NCI-H187 (cell line): ENCODE results near the gene PM20D1.
A peak's percentile ranks its signal among the peaks of the same experiment; 100 is the strongest.

Source experiments
- DNase-seq, 2 experiments: peaks; one replicate each; lab custom pipeline; 2025; lab: John Stamatoyannopoulos, UW

The PM20D1 gene

DNA sequence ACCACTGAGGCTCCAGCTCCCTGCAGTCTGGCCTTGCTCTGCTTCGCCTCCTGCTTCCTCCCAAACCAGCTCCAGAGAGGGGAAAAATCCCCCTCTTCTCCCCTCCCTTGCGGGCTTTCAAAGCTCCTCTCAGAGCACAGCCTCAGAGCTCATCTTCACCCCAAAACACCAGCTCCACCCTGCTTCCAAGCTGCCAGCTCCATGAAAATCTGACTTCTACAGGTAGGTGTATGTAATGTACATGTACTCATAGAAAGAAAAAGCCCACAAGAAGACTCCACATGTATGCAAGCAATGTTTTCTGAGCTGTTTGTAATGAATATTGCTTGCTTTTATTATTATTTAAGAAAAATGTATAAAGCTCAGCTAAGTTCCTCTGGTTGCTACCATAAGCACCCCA, 45.3 kb downstream of the PM20D1 start:
- DNase-seq: no peak

DNA sequence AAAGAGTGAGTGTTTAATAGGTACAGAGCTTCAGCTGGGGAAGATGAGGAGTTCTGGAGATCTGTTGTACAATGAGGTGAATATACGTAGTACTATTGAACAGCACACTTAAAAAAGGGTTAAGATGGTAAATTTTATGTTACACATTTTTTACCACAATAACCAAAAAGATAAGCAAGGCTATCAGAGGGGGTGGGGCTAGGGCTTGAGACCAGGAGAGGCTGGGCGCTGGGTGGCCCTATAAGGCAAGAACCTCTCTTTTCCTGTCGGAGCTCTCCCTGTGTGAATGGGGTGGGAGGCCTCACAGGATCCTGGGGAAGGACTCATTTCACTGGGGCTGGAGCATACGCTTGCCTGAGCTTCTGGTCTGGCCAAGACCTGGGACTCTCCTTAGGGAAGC, 45.9 kb downstream of the PM20D1 start:
- no peak for DNase-seq

DNA sequence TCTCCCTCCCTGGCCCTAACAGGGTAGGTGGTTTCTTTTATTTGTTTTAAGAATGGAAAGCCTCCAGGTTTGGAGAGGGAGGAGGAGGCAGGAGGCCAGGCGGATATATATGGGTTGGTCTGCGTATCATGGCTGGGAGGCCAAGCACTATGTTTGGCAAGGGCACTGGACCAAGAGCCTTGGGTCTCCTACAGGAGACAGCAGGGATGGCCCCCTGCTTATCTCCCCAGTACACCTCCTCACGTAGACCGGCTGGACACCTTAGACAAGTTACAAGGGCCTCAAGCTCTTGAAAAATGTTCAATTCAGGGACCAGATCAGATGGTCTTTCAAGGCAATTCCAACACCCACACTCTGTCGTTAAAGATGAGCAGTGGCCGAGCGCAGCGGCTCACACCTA, 47.9 kb downstream of the PM20D1 start:
- no peak for DNase-seq

GRCh38 chr1:205800981-205801703, 48.8 kb downstream of the PM20D1 start:
- DNase-seq: no peak

GRCh38 chr1:205800427-205800826, 49.5 kb downstream of the PM20D1 start:
- no peak for DNase-seq

GRCh38 chr1:205798577-205798976, 51.4 kb downstream of the PM20D1 start:
- no peak for DNase-seq

DNA sequence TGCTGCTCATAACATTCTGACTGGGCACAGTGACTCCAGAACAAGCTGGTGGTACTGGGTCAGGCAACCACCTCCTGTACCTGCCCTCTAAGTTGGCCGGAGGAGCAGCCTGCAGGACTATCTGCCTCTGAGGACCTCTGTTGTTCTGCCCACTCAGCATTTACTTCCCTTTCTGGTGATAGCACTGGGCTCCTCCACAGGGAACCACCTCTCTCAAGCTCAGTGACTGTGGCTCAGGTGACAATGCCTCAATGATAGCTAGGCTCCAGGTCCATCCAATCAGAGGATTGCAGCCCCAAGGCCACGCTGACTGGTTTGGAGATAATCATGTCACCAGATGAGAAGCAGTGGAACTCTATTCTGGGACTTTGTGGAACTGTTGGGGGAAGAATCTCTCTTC, 52.8 kb downstream of the PM20D1 start:
- no peak for DNase-seq

GRCh38 chr1:205794011-205794730, 55.8 kb downstream of the PM20D1 start:
- no peak for DNase-seq

GRCh38 chr1:205792961-205793673, 56.8 kb downstream of the PM20D1 start:
- DNase-seq: no peak

GRCh38 chr1:205792481-205792881, 57.5 kb downstream of the PM20D1 start:
- DNase-seq: no peak

- DNase-seq: peak; percentile 45 to 54
Measured at GRCh38 chr1:205791568-205792180, 58.3 kb downstream of the PM20D1 start.

DNA sequence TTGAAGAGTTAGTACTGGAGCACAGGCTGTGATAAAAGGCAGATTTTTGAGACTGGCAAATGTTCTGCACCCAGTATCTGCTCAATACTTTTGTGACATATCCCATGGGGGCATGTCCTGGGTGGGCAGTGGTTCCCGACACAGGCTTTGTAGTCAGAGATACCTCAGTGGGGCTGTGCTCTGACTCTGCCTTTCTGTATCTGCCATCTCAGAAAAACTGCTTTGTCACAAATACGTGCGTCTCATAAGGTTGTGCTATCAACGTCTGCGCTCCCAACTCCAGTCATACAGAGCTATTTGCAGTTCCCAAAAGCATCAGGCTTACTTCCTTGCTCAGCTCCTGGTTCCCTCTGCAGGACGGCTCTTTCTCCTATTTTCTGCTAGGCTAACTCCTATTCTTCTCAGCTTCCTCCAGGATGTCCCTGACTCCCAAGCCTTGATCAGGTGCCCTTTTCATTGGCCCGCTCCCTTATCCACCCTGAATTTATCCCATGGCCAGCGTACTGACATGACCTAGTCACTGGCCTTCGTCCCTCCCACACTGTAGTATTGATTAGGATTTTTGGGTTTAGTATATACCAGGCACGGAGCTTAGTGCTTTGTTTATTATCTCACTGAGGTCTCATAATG, 62.5 kb downstream of the PM20D1 start:
- DNase-seq: no peak

DNA sequence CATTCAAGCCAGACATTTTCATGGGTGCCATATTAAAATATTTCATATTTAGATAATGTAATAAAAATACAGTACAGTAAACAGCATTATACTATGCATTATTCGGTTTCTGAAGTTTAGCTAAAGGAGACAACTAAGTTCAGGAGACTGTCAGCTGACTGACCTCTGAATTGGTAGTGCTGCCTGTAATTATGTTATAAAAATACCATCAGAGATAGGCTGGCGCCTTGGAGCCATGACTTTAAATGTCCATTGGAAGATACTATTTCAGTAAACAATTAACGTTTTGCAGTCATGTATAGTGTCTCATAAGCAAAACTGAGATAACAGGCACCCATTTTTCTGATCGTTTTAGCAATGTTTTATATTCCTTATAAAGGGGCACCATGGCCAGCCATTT, 63.3 kb downstream of the PM20D1 start:
- DNase-seq: no peak

DNA sequence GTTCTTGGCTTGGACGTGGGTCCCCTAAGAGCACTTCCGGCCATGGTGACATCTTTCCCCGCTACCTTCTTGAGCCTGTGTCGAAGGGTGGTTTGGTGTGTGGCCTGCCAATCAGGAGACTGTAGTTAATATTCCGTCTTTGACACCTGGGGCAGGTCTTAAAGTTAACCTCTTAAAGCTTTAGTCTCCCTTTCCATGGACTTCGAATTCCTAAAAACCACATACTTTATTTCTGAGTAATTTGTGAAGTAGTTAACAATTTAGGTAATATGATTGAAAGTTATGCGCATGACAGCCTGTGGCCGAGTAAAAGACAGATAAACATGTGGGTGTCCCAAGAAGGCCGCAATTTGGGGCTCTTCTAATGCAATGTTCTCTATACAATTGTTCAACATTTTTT, 64.5 kb downstream of the PM20D1 start:
- no peak for DNase-seq

- no peak for DNase-seq
Measured at GRCh38 chr1:205783904-205784303, 66.0 kb downstream of the PM20D1 start.

- DNase-seq: no peak
Measured at GRCh38 chr1:205783433-205783795, 66.5 kb downstream of the PM20D1 start.

- DNase-seq: no peak
Measured at GRCh38 chr1:205782627-205783432, 67.1 kb downstream of the PM20D1 start.

DNA sequence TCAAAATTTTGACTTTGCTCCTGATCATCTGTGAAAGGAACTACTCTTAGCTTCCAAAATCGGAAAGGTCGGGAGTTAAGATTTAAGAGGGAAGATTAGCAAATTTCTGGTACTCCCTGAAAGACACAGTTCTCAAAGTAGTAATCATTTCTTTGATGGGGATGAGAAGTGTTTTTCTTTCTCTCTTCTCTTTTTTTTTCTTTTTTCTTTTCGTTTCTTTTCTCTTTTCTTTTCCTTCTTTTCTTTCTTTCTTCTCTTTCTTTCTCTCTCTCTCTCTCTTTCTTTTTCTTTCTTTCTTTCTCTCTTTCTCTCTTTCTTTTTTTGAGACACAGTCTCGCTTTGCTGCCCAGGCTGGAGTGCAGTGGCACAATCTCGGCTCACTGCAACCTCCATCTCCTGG, 69.6 kb downstream of the PM20D1 start:
- DNase-seq: no peak
